ENCODE data around the gene IL17C.
"Not testable (repeated sequence)": the region's sequence is repeated elsewhere in the genome, so short reads cannot be mapped to it uniquely, and the experiment has no call there.

Gene IL17C

GRCh38 chr16:88662222-88662842 lies 24.0 kb downstream of the IL17C start:
- DNase-seq: no peak

- peak; percentile 97 for DNase-seq
These were observed 24.7 kb downstream of the IL17C start, which contains the start of gene MVD for GRCh38 chr16:88662843-88663606. TSS of gene MVD (minus strand) at chr16:88663091. CDS start at chr16:88663080, 11 bp downstream.

GRCh38 chr16:88665148-88665547 lies 26.8 kb downstream of the IL17C start:
- no peak for DNase-seq

- no peak for DNase-seq
These were observed 27.2 kb downstream of the IL17C start for GRCh38 chr16:88665570-88665969.

- DNase-seq: no peak
These were observed 29.1 kb downstream of the IL17C start for GRCh38 chr16:88667461-88667860.

- not testable (repeated sequence) for DNase-seq
These were observed 31.1 kb downstream of the IL17C start for GRCh38 chr16:88669493-88669892.

- DNase-seq: peak; percentile 66
These were observed 31.6 kb downstream of the IL17C start for GRCh38 chr16:88669980-88670379.

GRCh38 chr16:88671806-88672205 lies 33.4 kb downstream of the IL17C start:
- no peak for DNase-seq

GRCh38 chr16:88672776-88673175 lies 34.4 kb downstream of the IL17C start:
- DNase-seq: no peak

- no peak for DNase-seq
These were observed 35.5 kb downstream of the IL17C start for GRCh38 chr16:88673716-88674379.

GRCh38 chr16:88676502-88677242 lies 38.3 kb downstream of the IL17C start:
- DNase-seq: no peak

GRCh38 chr16:88677721-88678120 lies 39.3 kb downstream of the IL17C start:
- DNase-seq: no peak

GRCh38 chr16:88678224-88678979 lies 40.0 kb downstream of the IL17C start:
- no peak for DNase-seq

GRCh38 chr16:88680554-88681083 lies 42.2 kb downstream of the IL17C start:
- no peak for DNase-seq

- DNase-seq: no peak
These were observed 42.8 kb downstream of the IL17C start for GRCh38 chr16:88681084-88681680.

- no peak for DNase-seq
These were observed 43.5 kb downstream of the IL17C start for GRCh38 chr16:88681709-88682451.

- no peak for DNase-seq
These were observed 46.3 kb downstream of the IL17C start for GRCh38 chr16:88684569-88685155.

- DNase-seq: peak; percentile 51
These were observed 47.0 kb downstream of the IL17C start for GRCh38 chr16:88685156-88686061.

GRCh38 chr16:88686062-88686438 lies 47.7 kb downstream of the IL17C start:
- no peak for DNase-seq
